Thoracic aorta (tissue), 2 donors: ENCODE data around the gene GSG1L. TPM values are rescaled to one million over a fixed set of nuclear protein-coding genes. Genes with fewer than 3 reads are reported as not detected.
"Not testable (repeated sequence)": the region's sequence is repeated elsewhere in the genome, so short reads cannot be mapped to it uniquely, and the experiment has no call there.

ENCODE experiments used
- ATAC-seq: fragments of 150-250 bp; one replicate; pipeline ENCODE4 v1.8.0; 2017; ENCODE audit warnings: low read depth; ENCODE audit not compliant: insufficient number of reproducible peaks, low FRiP score
- DNase-seq: peaks from one replicate; pipeline ENCODE4 v3.0.0-alpha.2; 2020; ENCODE audit warnings: low spot score
- H3K27ac ChIP-seq, 2 donors: fragments of 200-600 bp; sonication (generic); 1 replicate in 1 of 2; 2 replicates in 1 of 2; pipeline ENCODE4 v1.5.1; 2016; ENCODE audit warnings: mild to moderate bottlenecking in 2 of 2, moderate library complexity in 2 of 2
- H3K27me3 ChIP-seq: fragments of 200-600 bp; sonication (generic); replicated peaks from 2 replicates; pipeline ENCODE4 v1.6.0; 2016; ENCODE audit warnings: mild to moderate bottlenecking; ENCODE audit not compliant: insufficient read depth
- H3K36me3 ChIP-seq: fragments of 200-600 bp; sonication (generic); one replicate; pipeline ENCODE4 v1.5.1; 2016
- H3K4me1 ChIP-seq, 2 donors: fragments of 200-600 bp; sonication (generic); 1 replicate in 1 of 2; 2 replicates in 1 of 2; pipeline versions ENCODE4 v1.5.1 to v1.6.0; 2016; ENCODE audit warnings: low read depth in 2 of 2, mild to moderate bottlenecking in 1 of 2; ENCODE audit not compliant: control insufficient read depth in 1 of 2
- H3K4me3 ChIP-seq: fragments of 200-600 bp; sonication (generic); 2 replicates; pipeline ENCODE4 v1.5.1; 2016; ENCODE audit warnings: mild to moderate bottlenecking
- H3K9me3 ChIP-seq: fragments of 200-600 bp; sonication (generic); 2 replicates; pipeline ENCODE4 v1.5.1; 2016
- total RNA-seq, 2 donors: library from RNA; depleted of rRNA; stranded (reverse); fragments of >200 nt; gene quantifications; one replicate each; pipeline versions ENCODE4 v1.1.0 to v1.2.3, GENCODE V29; 2016
- TF ChIP-seq, protein P1 (sequence below): fragments of 200-600 bp; sonication (generic); IDR thresholded peaks from one replicate; pipeline ENCODE4 v1.5.1; 2019; ENCODE audit warnings: antibody characterized with exemption

GSG1L gene
- total RNA-seq, 2 donors from 2014 or later: 5.3 to 5.9 TPM

DNA sequence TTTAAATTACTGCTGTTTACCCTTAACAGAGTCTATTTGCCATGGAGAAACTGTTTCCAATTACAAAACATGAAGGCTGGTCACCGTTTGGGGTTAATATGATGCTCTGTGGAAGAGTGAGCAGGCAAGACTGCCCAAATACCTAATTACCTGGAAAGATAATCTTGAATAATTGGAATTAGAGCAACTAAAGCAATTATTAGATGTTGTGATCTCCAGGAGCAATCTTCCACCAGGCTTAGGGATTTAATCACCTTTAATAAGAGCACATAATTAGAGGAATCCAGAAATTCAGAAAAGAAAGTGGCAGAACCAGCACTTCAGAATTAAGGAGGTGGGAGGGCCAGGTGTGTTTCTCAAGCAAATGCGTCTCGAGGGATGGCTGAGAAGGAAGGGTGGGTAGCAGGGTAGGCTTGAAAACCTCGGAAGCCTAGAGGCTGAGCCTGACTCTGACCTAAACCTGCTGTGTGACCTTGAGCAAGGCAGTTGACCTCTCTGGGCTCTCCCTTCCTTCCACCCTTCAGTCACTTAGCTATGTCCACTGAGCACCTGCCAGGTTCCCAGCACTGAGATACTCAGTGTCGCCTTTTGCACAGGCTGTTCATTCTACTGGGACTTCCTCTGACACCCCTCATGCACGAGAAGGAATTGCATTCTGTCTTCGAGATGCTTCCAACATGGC, 113.2 kb downstream of the GSG1L start:
- peaks cover 3 to 13% of the 10 kb centered on the region in 2 donors for H3K4me1 ChIP-seq
- H3K4me3 ChIP-seq: no peak overlapping the region
- TF ChIP-seq, protein P1, sequence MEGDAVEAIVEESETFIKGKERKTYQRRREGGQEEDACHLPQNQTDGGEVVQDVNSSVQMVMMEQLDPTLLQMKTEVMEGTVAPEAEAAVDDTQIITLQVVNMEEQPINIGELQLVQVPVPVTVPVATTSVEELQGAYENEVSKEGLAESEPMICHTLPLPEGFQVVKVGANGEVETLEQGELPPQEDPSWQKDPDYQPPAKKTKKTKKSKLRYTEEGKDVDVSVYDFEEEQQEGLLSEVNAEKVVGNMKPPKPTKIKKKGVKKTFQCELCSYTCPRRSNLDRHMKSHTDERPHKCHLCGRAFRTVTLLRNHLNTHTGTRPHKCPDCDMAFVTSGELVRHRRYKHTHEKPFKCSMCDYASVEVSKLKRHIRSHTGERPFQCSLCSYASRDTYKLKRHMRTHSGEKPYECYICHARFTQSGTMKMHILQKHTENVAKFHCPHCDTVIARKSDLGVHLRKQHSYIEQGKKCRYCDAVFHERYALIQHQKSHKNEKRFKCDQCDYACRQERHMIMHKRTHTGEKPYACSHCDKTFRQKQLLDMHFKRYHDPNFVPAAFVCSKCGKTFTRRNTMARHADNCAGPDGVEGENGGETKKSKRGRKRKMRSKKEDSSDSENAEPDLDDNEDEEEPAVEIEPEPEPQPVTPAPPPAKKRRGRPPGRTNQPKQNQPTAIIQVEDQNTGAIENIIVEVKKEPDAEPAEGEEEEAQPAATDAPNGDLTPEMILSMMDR: no peak
- no peak for DNase-seq
- no peak overlapping the region for H3K27ac ChIP-seq
- no peaks in the 10 kb centered on the region for H3K36me3 ChIP-seq
- ATAC-seq: no peak
- no peaks in the 10 kb centered on the region for H3K27me3 ChIP-seq
- H3K9me3 ChIP-seq: peaks cover 3% of the 10 kb centered on the region

GRCh38 chr16:27947696-27948095, 115.8 kb downstream of the GSG1L start:
- ATAC-seq (no peak), DNase-seq (no peak)
- no peaks in the 10 kb centered on the region for H3K9me3 ChIP-seq
- no peak overlapping the region for H3K4me3 ChIP-seq
- H3K36me3 ChIP-seq: no peaks in the 10 kb centered on the region
- H3K27ac ChIP-seq: no peak overlapping the region
- H3K4me1 ChIP-seq: peaks cover 3 to 13% of the 10 kb centered on the region in 2 donors
- TF ChIP-seq, protein P1: no peak
- no peaks in the 10 kb centered on the region for H3K27me3 ChIP-seq

- Histone ChIP-seq H3K36me3 (no peaks in the 10 kb centered on the region), H3K4me3 (no peak overlapping the region), H3K4me1 (no peaks in the 10 kb centered on the region), H3K27ac (no peak overlapping the region), H3K9me3 (no peaks in the 10 kb centered on the region), H3K27me3 (no peaks in the 10 kb centered on the region)
- TF ChIP-seq, protein P1: no peak
- DNase-seq: no peak
- no peak for ATAC-seq
Measured at GRCh38 chr16:27945233-27945973, 118.1 kb downstream of the GSG1L start.

- no peak for DNase-seq
- ATAC-seq: no peak
- Histone ChIP-seq H3K4me1 (no peaks in the 10 kb centered on the region), H3K27me3 (no peaks in the 10 kb centered on the region), H3K4me3 (no peak overlapping the region), H3K36me3 (no peaks in the 10 kb centered on the region), H3K27ac (no peak overlapping the region), H3K9me3 (no peaks in the 10 kb centered on the region)
- TF ChIP-seq, protein P1: no peak
Measured at GRCh38 chr16:27943766-27944165, 119.7 kb downstream of the GSG1L start.

DNA sequence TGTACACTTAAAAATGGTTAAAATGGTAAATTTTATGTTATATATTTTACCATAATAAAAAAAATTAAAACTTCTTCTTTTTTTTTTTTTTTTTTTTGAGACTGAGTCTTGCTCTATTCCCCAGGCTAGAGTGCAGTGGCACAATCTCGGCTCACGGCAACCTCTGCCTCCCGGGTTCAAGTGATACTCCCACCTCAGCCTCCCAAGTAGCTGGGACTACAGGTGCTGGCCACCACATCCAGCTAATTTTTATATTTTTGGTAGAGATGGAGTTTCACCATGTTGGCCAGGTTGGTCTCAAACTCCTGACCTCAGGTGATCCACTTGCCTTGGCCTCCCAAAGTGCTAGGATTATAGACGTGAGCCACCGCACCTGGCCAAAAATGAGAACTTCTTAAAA, 121.4 kb downstream of the GSG1L start:
- not testable (repeated sequence) for H3K27ac ChIP-seq, DNase-seq, H3K36me3 ChIP-seq, H3K27me3 ChIP-seq, H3K9me3 ChIP-seq, ATAC-seq, H3K4me3 ChIP-seq, H3K4me1 ChIP-seq
